GM12878 (cell line): Measurements from ENCODE around the gene LGI4. TPM values are rescaled to one million over a fixed set of nuclear protein-coding genes. Genes with fewer than 3 reads are reported as not detected.

Experiments used
- ATAC-seq: fragments of 200-7000 bp; cut with Tn5 transposase; 3 replicates; pipeline ENCODE4 v1.9.1; 2020; ENCODE audit warnings: mild to moderate bottlenecking, moderate library complexity
- BruUV-seq: library from RNA; stranded (reverse); fragments of 400-500 nt; replicated peaks from 2 replicates; lab custom pipeline; 2021; lab: Mats Ljungman, UMichigan
- CTCF ChIA-PET: fragments of 300-600 bp; sonication (Branson Sonifier 250); formaldehyde crosslinking; extraction: SDS; loops from one replicate; lab custom pipeline; 2021; ENCODE audit warnings: inconsistent platforms; lab: Yijun Ruan, JAX
- POLR2A ChIA-PET: fragments of 350-600 bp; formaldehyde crosslinking; extraction: SDS; loops from one replicate; lab custom pipeline; 2021; ENCODE audit warnings: inconsistent platforms; lab: Charles Lee
- RAD21 ChIA-PET: fragments of 300-600 bp; sonication (Branson Sonifier 250); formaldehyde crosslinking; loops from one replicate; lab custom pipeline; 2023; ENCODE audit warnings: antibody characterized with exemption; ENCODE audit not compliant: unreplicated experiment; lab: Charles Lee
- SMC1A ChIA-PET: fragments of 300-600 bp; sonication (Branson Sonifier 250); formaldehyde crosslinking; loops from one replicate; lab custom pipeline; 2023; ENCODE audit not compliant: unreplicated experiment, uncharacterized antibody; lab: Charles Lee
- DNase-seq: peaks from one replicate; pipeline ENCODE4 v3.0.0-alpha.2; 2011; ENCODE audit warnings: low read depth, low spot score
- FAIRE-seq: peaks from 3 replicates; lab custom pipeline; 2011; peaks lifted over from hg19 to GRCh38; lab: Jason Lieb, UNC
- H2AFZ ChIP-seq: 2 replicates; pipeline ENCODE4 v1.6.0; 2011; ENCODE audit warnings: low read depth, low read length, control low read depth; ENCODE audit not compliant: control insufficient read depth
- H3K27ac ChIP-seq: 2 replicates; pipeline ENCODE4 v1.5.1; 2011; ENCODE audit warnings: control low read depth; ENCODE audit not compliant: control insufficient read depth, insufficient read depth
- H3K27me3 ChIP-seq, 2 experiments: replicated peaks in 1 of 2; 2 replicates each; pipeline versions ENCODE4 v1.6.0 to v1.6.1; 2011; ENCODE audit warnings: low read length in 1 of 2; ENCODE audit not compliant: control insufficient read depth in 2 of 2, insufficient read depth in 2 of 2
- H3K36me3 ChIP-seq, 2 experiments: 2 replicates each; pipeline ENCODE4 v1.5.1; 2011; ENCODE audit warnings: low read length in 1 of 2; ENCODE audit not compliant: control insufficient read depth in 2 of 2, insufficient read depth in 2 of 2
- H3K4me1 ChIP-seq: 2 replicates; pipeline ENCODE4 v1.6.1; 2011; ENCODE audit warnings: mild to moderate bottlenecking, low read length, moderate library complexity, mixed read lengths; ENCODE audit not compliant: control insufficient read depth, insufficient read depth
- H3K4me2 ChIP-seq: 2 replicates; pipeline ENCODE4 v1.6.0; 2011; ENCODE audit warnings: control low read depth; ENCODE audit not compliant: control insufficient read depth, insufficient read depth
- H3K4me3 ChIP-seq: fragments of 200-600 bp; sonication (generic); 2 replicates; pipeline ENCODE4 v1.5.1; 2016
- H3K79me2 ChIP-seq: 2 replicates; pipeline ENCODE4 v1.6.0; 2011; ENCODE audit warnings: low read length; ENCODE audit not compliant: control insufficient read depth, insufficient read depth
- H3K9ac ChIP-seq: 2 replicates; pipeline ENCODE4 v1.8.0; 2011; ENCODE audit warnings: low read length, control low read depth, mixed read lengths; ENCODE audit not compliant: control insufficient read depth, insufficient read depth
- H3K9me3 ChIP-seq: replicated peaks from 3 replicates; pipeline ENCODE4 v1.5.1; 2011; ENCODE audit warnings: mild to moderate bottlenecking, low read length; ENCODE audit not compliant: control insufficient read depth, insufficient read depth
- H4K20me1 ChIP-seq: 2 replicates; pipeline ENCODE4 v1.6.0; 2011; ENCODE audit not compliant: control insufficient read depth, insufficient read depth
- ASH2L ChIP-seq: fragments of 300-600, 200-600 bp; sonication (generic); IDR thresholded peaks from 2 replicates; pipeline ENCODE4 v1.6.1; 2017; ENCODE audit warnings: low read depth, mild to moderate bottlenecking, borderline replicate concordance
- ATF2 ChIP-seq: IDR thresholded peaks from 2 replicates; pipeline ENCODE4 v1.6.1; 2012; ENCODE audit warnings: low read length, inconsistent platforms
- ATF3 ChIP-seq: IDR thresholded peaks from 2 replicates; pipeline ENCODE4 v1.6.1; 2011; ENCODE audit warnings: low read depth, mild to moderate bottlenecking, low read length, moderate library complexity, borderline replicate concordance; ENCODE audit errors: extremely low read depth
- BMI1 ChIP-seq: fragments of 450-650 bp; IDR thresholded peaks from 2 replicates; pipeline ENCODE4 v1.6.1; 2016; ENCODE audit warnings: mild to moderate bottlenecking, moderate library complexity, borderline replicate concordance
- BRCA1 ChIP-seq: IDR thresholded peaks from 2 replicates; pipeline ENCODE4 v1.6.1; 2011; ENCODE audit warnings: low read depth, low read length, improper control_type of control experiment
- HSF1 ChIP-seq: fragments of 150-350 bp; IDR thresholded peaks from 2 replicates; pipeline ENCODE4 v1.6.1; 2014; ENCODE audit warnings: mild to moderate bottlenecking, low read depth, low read length
- NRF1 ChIP-seq: conservative IDR thresholded peaks from 2 replicates; pipeline ENCODE4 v1.6.1; 2011; ENCODE audit warnings: mild to moderate bottlenecking, low read depth, low read length, improper control_type of control experiment
- PKNOX1 ChIP-seq: fragments of 450-650 bp; IDR thresholded peaks from 2 replicates; pipeline ENCODE4 v1.6.1; 2016; ENCODE audit warnings: mild to moderate bottlenecking
- PML ChIP-seq: IDR thresholded peaks from 2 replicates; pipeline ENCODE4 v1.6.1; 2012; ENCODE audit warnings: low read length, inconsistent platforms
- RB1 ChIP-seq: fragments of 450-650 bp; formaldehyde crosslinking; IDR thresholded peaks from 2 replicates; pipeline ENCODE4 v1.6.1; 2017; ENCODE audit warnings: mild to moderate bottlenecking, borderline replicate concordance
- SMARCA5 ChIP-seq: fragments of 450-650 bp; IDR thresholded peaks from 2 replicates; pipeline ENCODE4 v1.6.1; 2017; ENCODE audit warnings: mild to moderate bottlenecking
- SREBF1 ChIP-seq: IDR thresholded peaks from 2 replicates; pipeline ENCODE4 v1.6.1; 2012; ENCODE audit warnings: mild to moderate bottlenecking, low read length
- SREBF2 ChIP-seq: IDR thresholded peaks from 2 replicates; pipeline ENCODE4 v1.6.1; 2012; ENCODE audit warnings: mild to moderate bottlenecking, low read length
- WGBS: methylation state at CpG from one replicate; pipeline ENCODE4 v1.1.6; 2016; ENCODE audit warnings: low lambda C conversion rate; ENCODE audit not compliant: insufficient replicate concordance, insufficient coverage; ENCODE audit errors: missing lambda C conversion rate; 5-methylcytosine and 5-hydroxymethylcytosine counted together
- in situ Hi-C: fragments of 300-500 bp; cut with MboI; formaldehyde crosslinking; loops from 9 replicates; pipeline ENCODE4 v1.14.3; 2018; ENCODE audit warnings: mixed read lengths
- intact Hi-C: fragments of 100-400 bp; cut with micrococcal nuclease; formaldehyde crosslinking; loops from one replicate; pipeline ENCODE4 v1.14.2; 2022; ENCODE audit not compliant: unreplicated experiment
- polyA plus RNA-seq, 11 experiments: library from polyadenylated mRNA; depleted of rRNA in 4 of 11; unstranded in 6 of 11; stranded (reverse) in 5 of 11; fragments of >200 nt; fragmentation: Nextera tagmentation in 4 of 11; fragmentation: Illumina TruSeq in 1 of 11; extraction: Ambion mirVana in 4 of 11; extraction: Trizol in 1 of 11; gene quantifications; 1 replicate in 1 of 11; 2 replicates in 10 of 11; pipeline versions ENCODE4 v1.2.1 to v1.2.3, GENCODE V29; 2011 to 2016; ENCODE audit warnings: inconsistent platforms in 2 of 11, missing spikeins in 2 of 11, low read depth in 1 of 11
- total RNA-seq, 4 experiments: library from RNA; depleted of rRNA in 3 of 4; stranded (reverse); fragments of >200 nt in 3 of 4; fragmentation: Illumina TruSeq in 1 of 4; extraction: Trizol in 1 of 4; gene quantifications; 2 replicates each; pipeline versions ENCODE4 v1.2.1 to v1.2.3, GENCODE V29; 2013 to 2021

The LGI4 gene
- total and polyA plus RNA-seq, 10 of the 15 experiments (the other 5 are each of a cell fraction or from before 2014, with no cell fraction given) = 0.11 TPM; not detected in 9

- TF ChIP-seq SMARCA5 (0 out of 2 replicates have a peak, but pooled peaks have one; percentile 18), ASH2L (no peak), RB1 (peak; percentile 28; the same call in 1 of the 2 replicates)
Measured at GRCh38 chr19:35114353-35115176, 20.3 kb downstream of the LGI4 start (continued).

- Histone ChIP-seq H3K4me3 (no peak overlapping the region), H3K79me2 (no peaks in the 10 kb centered on the region), H3K27ac (no peak overlapping the region), H3K36me3 (no peaks in the 10 kb centered on the region), H3K27me3 (peaks cover 0 to 2% of the 10 kb centered on the region in 2 experiments; a peak in 1 of 4 replicates), H4K20me1 (no peaks in the 10 kb centered on the region), H3K9me3 (no peaks in the 10 kb centered on the region), H3K4me1 (no peaks in the 10 kb centered on the region), H3K4me2 (no peak overlapping the region), H3K9ac (no peak overlapping the region), H2AFZ (no peak overlapping the region)
- DNase-seq = no peak
- no peak for ATAC-seq
- ChIA-PET RAD21 (interaction anchor here (1.3 to 1.4 kb wide), 2 partner anchors 28 to 104 kb away, joined by 4 read pairs; no protein-coding TSS in a partner anchor), CTCF (interaction anchor here (0.7 to 1.1 kb wide), 3 partner anchors 14 to 23 kb away, joined by 3 to 6 read pairs (median 4); no protein-coding TSS in a partner anchor), POLR2A (no interaction called here), SMC1A (interaction anchor here (0.7 kb wide), 1 partner anchor 44 kb away, joined by 3 read pairs; no protein-coding TSS in a partner anchor)
- intact Hi-C loops (no loop called here), in situ Hi-C loops (no loop called here)
- 25% methylated on average over 15 of the region's 15 CpGs for WGBS
- no TSS peak for BruUV-seq
- FAIRE-seq = no peak
- TF ChIP-seq ATF2 (no peak), PKNOX1 (no peak), NRF1 (no peak), SREBF2 (no peak), PML (no peak), BRCA1 (no peak), HSF1 (no peak), BMI1 (no peak), ATF3 (no peak), SREBF1 (no peak)
Measured at GRCh38 chr19:35112995-35113688, 21.7 kb downstream of the LGI4 start.
